ENCODE measurements around the gene AP3D1.

The AP3D1 gene

GRCh38 chr19:2119921-2120785 lies 31.2 kb downstream of the AP3D1 start:
- Histone ChIP-seq H3K4me3 (ENCODE audit: low read depth, low read length) (no peak overlapping the region), H3K27ac (no peak overlapping the region), H3K27me3 (replicated peaks) (no peaks in the 10 kb centered on the region), H3K36me3 (replicated peaks) (peaks cover 92% of the 10 kb centered on the region)
- DNase-seq, result no peak
- in situ Hi-C loops (cut with HindIII; ENCODE audit: low pct_ligation_motif_present, low sequenced_read_pairs), result no loop called here
- no peak for TF ChIP-seq CTCF (IDR thresholded peaks at IDR 0.05; ENCODE audit: low read depth, low read length, missing control alignments)

GRCh38 chr19:2118438-2118837 lies 32.9 kb downstream of the AP3D1 start:
- no peak overlapping the region for H3K27ac ChIP-seq
- H3K36me3 ChIP-seq (replicated peaks), result peaks cover 90% of the 10 kb centered on the region
- no peak for DNase-seq
- no peak for TF ChIP-seq CTCF (IDR thresholded peaks at IDR 0.05; ENCODE audit: low read depth, low read length, missing control alignments)
- H3K27me3 ChIP-seq (replicated peaks), result no peaks in the 10 kb centered on the region
- H3K4me3 ChIP-seq (ENCODE audit: low read depth, low read length), result no peak overlapping the region
- in situ Hi-C loops (cut with HindIII; ENCODE audit: low pct_ligation_motif_present, low sequenced_read_pairs), result no loop called here

- TF ChIP-seq CTCF (IDR thresholded peaks at IDR 0.05; ENCODE audit: low read depth, low read length, missing control alignments), result no peak
- Histone ChIP-seq H3K4me3 (ENCODE audit: low read depth, low read length) (no peak overlapping the region), H3K36me3 (replicated peaks) (peaks cover 88% of the 10 kb centered on the region), H3K27me3 (replicated peaks) (no peaks in the 10 kb centered on the region), H3K27ac (no peak overlapping the region)
- DNase-seq, result no peak
- in situ Hi-C loops (cut with HindIII; ENCODE audit: low pct_ligation_motif_present, low sequenced_read_pairs), result no loop called here
These were observed 34.0 kb downstream of the AP3D1 start for GRCh38 chr19:2117215-2117960.

- in situ Hi-C loops (cut with HindIII; ENCODE audit: low pct_ligation_motif_present, low sequenced_read_pairs), result no loop called here
- Histone ChIP-seq H3K4me3 (ENCODE audit: low read depth, low read length) (no peak overlapping the region), H3K27me3 (replicated peaks) (no peaks in the 10 kb centered on the region), H3K36me3 (replicated peaks) (peaks cover 91% of the 10 kb centered on the region), H3K27ac (no peak overlapping the region)
- no peak for DNase-seq
- TF ChIP-seq CTCF (IDR thresholded peaks at IDR 0.05; ENCODE audit: low read depth, low read length, missing control alignments), result no peak
These were observed 34.9 kb downstream of the AP3D1 start for GRCh38 chr19:2116507-2116906.

- Histone ChIP-seq H3K27me3 (replicated peaks) (no peaks in the 10 kb centered on the region), H3K4me3 (ENCODE audit: low read depth, low read length) (no peak overlapping the region), H3K27ac (no peak overlapping the region), H3K36me3 (replicated peaks) (peaks cover 91% of the 10 kb centered on the region)
- in situ Hi-C loops (cut with HindIII; ENCODE audit: low pct_ligation_motif_present, low sequenced_read_pairs), result no loop called here
- DNase-seq, result no peak
- TF ChIP-seq CTCF (IDR thresholded peaks at IDR 0.05; ENCODE audit: low read depth, low read length, missing control alignments), result no peak
These were observed 35.4 kb downstream of the AP3D1 start for GRCh38 chr19:2115911-2116426.

All from brain microvascular endothelial cell (primary cell).